OCI-M2 (cell line): ENCODE results near the gene ZMIZ1.

Experiments
- DNase-seq: peaks from one replicate; lab custom pipeline; 2025; ENCODE audit not compliant: unreplicated experiment; lab: John Stamatoyannopoulos, UW

Gene ZMIZ1

DNA sequence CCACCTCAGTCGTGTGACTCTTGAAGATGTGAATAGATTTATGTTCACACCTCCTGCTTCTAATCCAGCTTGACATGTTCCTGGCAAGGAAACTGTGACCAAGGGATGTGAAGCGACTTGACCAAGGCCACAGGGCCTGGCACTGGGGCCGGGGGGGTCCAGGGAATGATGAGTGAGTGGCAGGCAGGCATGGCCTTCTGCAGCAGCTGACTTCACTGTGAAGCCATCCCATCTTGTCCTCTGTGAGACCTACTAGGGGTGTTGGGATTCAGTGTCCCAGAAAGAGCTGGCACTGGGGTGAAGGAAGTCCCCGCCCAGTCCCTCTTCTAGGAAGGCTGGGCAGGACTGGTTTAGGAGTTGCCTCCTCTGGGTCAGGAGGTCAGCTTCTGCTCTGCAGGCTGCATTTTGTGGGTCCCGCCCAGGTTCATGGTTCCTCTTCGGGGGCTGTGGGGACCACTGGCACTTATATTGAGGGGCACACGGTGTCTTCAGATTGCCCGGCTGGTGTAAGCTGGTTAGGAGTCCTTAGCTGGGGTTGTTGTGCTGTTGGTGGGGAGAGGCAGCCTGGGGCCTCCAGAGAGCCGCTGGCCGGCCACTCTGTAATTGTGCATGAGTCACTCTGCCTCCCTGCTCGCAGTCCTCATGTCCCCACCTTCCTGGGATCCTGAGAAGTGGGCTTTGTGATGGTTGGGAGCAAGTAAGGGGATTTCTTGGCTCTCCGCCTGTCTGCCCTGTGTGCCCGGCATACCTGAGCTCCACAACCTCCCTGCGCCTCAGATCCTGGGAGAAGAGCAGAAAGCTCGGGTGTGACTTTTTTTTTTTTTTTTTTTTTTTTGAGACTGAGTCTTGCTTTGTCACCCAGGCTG is 11.0 kb downstream of the ZMIZ1 start:
- DNase-seq = no peak

DNA sequence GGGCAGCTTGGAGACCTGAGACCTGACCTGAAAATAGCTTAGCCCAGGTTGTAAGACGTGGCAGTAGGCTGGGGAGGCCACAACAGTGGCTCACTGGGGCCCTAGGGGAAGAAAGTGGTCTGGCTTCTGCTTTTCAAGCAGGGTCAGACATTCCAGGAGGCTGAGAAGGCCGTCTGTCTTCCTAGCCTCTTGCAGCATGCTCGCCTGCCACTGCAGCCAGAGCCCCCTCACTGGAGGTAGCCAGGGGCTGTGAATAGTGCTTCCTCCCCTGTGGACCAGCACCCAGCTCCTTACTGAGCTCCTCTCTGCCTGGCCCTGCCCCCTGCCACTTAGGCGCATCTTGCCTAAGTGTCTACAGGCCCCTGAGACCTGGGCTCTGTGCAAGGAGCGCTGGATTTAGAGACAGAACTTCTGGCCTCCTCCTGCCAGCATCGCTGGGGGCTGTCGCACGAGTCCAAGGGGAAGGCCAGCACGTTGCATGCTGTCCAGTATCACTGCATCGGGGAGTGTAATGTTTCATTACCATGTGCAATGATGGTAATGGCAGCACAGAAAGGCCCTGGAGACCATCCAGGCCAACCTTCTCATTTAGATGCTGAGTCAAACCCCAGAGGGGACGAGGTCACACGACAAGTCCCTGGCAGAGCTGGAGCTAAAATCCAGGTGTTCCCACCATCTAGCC is 12.7 kb downstream of the ZMIZ1 start:
- no peak for DNase-seq

DNA sequence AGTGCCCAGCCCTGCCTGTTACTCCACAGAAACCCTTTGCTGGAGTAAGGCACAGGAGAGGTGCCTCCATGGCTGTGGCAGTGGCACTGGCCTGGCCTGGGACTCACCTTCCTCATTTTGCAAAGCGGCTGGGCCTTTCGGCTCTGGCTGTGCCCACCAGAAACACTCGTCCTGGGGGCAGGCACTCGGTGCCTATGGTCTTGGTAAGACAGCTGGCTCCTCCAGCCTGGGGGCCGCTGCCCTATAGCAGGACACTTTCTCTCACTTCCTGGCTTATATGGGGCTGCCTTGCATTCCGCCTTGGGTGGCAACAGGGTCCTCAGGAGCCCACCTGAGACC is 13.2 kb downstream of the ZMIZ1 start:
- no peak for DNase-seq

DNA sequence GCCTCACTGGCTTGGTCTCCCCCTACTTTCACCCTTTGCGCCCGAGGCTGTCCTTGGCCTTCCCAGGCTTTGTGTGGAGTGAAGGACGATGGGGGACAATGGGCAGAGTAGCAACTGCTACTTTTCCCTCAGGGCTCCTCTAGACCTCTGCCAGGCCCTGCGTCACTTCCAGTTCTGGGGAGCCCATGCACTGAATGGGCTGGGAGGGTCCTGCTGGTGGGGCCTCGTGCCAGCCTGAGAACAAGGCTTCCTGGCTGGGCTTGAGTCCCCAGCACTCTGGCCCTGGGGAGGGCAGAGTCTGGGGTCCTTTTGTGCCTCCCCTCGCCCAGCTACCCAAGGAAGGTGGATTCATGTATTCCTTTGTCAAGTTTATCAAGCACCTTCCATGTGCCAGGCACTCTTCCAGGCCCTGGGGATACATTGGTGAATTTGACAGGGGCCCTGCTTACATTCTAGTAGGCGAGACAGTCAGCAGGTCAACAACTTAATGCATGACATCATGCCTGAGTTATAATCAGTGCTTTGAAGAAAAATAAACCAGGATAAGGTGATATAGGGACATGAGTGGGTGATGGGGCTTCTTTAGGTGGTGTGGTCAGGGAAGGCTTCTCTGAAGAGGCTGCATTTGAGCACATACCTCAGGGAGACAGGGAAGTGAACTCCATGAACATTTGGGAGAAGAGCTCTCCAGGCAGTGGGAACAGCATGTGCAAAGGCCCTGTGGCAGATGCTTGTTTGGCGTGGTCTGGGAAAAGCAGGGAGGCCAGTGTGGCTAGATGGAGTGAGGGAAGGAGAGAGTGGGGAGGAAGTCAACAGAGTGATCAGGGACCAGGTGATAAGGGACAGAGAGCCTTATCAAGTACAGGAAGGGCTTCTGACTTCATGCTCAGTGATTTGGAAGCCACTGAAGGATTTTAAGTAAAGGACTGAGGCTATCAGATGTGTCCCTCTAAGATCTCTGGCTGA is 14.1 kb downstream of the ZMIZ1 start:
- DNase-seq = no peak

DNA sequence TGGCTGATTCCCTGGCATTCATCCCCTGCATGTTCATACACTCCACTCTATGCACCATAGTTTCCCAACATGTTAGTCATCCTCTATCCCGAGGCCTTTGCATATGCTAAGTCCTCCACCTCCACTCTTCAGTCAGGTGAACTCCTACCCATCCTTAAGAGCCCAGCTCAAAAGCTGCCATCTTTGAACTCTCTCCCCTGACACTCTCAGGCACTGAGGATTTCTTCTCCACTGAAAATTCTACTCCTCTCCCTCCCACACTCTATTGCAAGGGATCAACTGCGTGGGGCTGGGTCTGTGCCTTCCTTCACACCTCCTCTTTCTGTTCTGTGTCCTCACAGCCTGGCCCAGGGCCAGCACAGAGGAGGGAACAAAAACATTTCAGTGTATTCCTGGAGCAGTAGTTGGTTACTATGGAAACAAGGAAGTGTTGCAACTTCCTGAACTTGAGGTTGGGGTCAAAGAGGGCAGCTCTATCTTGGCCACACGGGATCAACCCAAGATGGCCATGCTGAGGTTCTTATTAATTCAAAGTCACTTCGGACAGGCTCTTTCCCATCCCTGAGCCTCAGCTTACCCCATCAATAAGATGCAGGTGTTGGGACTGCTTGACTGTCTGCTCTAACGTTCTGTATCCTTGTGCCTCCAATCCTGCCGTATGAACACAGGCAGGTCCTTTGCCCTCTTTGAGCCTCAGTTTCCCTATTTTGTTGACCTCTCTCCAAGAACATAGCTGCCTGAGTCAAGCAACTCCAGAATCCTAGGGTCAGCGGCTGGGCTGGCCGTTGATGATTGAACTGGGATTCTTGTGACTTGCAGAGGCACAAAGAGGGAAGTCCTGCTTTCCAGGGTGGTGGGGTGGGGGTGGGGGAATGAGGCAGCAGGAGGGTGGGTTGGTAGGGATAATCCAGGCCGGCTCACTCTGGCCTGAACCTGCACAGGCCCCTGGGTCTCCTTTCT is 15.5 kb downstream of the ZMIZ1 start:
- DNase-seq = no peak

GRCh38 chr10:79084972-79085597 is 16.3 kb downstream of the ZMIZ1 start:
- no peak for DNase-seq

- DNase-seq = no peak
Measured at GRCh38 chr10:79086822-79087221, 18.1 kb downstream of the ZMIZ1 start.

- DNase-seq = no peak
Measured at GRCh38 chr10:79087721-79088120, 19.0 kb downstream of the ZMIZ1 start.

- DNase-seq = no peak
Measured at GRCh38 chr10:79088176-79088575, 19.4 kb downstream of the ZMIZ1 start.

- no peak for DNase-seq
Measured at GRCh38 chr10:79088613-79089355, 20.0 kb downstream of the ZMIZ1 start.

DNA sequence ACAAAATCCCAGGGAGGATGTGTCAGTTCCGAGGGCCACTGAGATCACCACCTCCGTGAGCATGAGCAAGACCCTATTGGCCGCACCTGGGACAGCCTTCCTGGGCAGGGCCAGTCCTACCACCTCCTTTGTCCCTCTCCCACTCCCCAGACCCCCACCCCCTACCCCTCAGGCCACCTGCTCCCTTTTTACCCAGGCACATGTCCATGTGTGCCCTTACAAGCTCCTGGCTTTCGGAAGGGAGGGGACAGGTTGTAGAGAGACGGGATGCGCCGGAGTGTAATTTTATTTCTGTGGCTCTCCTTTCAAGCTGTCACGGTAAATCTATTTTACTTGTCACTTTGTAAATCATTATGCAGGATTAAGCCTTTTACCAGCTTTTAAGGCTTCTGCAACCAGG is 20.9 kb downstream of the ZMIZ1 start:
- DNase-seq = no peak

DNA sequence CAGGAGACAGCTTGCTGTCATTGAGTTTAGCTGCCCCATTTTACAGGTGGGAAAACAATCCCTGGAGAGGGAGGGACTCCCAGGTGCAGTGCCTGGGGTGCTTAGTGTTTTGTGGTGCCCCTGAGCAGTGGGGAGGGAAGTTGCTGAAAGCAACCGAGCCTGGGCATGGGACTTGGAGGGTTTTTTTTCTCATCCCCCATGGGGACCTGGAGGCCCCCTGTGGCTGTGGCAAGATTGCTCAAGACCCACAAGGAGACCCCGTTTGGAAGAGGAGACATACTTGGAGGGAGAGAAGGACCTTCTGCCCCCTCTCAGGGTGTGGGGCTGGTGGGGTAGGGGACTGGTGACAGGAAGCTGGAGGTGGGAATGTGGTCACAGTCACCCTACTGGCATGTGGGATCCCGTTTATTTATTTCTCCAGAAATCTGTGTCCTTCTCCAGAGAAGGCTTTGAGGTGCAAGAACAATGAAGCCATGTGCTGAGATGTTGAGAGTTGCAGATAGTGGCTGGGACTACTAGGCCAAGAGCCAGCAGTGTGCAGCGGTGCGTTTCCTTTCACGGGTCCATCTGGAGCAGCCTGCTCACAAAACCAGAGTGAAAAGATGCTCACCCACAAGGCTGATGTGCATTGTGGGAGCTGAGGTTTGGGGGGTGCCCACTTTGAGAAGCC is 21.5 kb downstream of the ZMIZ1 start:
- no peak for DNase-seq

DNA sequence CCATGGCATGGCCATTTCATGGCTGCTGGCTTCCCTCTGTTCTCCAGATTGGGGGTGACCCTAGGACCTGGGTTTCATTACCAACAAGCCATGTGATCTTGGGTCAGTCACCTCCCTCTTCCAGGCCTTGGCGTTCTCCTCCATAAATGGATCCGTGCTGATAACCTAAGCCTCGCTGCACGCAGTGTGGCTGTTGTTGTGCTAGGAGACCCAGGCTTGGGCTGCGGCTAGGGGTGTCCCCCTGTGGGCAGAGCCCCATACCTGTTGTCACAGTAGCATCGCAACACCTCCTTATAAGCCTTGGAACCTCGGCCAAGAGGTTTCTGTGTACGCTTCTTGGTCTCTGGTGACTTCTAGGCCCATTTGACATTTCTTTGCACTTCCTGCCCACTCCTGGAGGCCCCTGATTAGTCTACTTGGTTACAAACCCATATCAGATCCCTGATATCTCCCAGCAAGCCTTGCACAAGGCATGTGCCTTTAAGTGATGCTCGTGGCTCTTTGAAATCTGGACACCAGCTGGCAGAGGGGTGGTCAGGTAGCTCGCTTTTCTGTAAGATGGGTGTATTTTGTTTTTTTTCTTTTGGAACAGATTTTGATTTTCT is 23.6 kb downstream of the ZMIZ1 start:
- DNase-seq = no peak

DNA sequence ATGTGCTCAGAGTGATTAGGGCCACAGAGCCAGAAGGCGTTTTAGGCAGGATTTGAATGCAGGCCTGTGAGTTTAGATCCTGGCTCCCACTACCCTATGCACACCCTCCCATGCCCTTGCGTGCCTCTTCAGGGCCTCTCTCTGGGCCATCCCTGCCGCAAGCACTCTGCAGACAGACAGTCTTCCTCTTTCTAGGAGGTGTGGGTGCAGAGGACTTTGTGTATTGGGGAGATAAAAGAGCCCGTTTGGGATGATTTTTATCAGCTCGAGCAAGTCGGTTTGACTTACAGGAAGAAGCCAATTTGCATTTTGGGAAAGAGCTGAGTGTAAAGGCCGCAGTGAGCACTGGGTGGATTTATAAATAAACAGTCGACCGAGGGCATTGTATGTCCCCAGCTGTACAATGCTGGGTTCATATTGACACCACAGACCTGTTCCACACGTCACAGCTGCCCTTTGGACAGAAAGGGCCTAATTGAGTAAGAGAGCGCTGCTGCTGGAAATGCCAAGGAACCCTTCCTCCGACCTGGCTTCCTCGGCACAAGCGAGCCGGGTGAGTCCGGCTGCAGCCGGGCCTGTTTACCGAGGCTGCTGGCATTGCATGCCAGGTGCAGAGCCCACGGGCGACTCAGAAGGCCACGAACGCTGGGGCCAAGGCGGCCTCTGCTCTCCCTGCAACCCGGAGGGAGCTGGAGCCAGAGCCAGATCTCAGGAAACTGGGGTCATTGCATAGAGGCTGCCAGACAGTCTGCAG is 25.1 kb downstream of the ZMIZ1 start:
- no peak for DNase-seq

- no peak for DNase-seq
Measured at GRCh38 chr10:79094412-79095175, 25.8 kb downstream of the ZMIZ1 start.

GRCh38 chr10:79095316-79095715 is 26.6 kb downstream of the ZMIZ1 start:
- no peak for DNase-seq

DNA sequence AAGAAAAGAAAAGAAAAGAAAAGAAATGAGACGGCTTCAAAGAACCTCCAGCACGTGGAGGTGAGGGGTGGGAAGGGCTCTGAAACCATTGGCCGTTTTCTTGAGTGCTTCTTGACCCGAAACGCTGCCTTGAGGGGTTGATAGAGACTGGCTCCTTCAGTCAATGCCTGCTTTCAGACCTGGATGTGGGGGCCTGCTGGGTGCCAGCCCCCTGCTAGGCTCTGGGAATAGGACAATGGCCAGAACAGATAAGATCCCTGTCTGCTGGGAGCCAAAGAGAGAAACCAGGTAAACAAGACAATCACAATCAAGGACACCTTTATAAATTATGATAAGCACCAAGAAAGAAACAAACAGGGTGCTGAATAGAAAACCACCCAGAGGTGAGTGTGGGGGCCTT is 27.7 kb downstream of the ZMIZ1 start:
- DNase-seq = no peak
